Measurements from ENCODE around the gene SPATA31E1.

GRCh38 chr9:87876708-87877107 lies 6.0 kb upstream of the SPATA31E1 start:
- TF ChIP-seq POLR2AphosphoS5 (IDR thresholded peaks at IDR 0.05; ENCODE audit: low read depth, low read length): no peak
- no peak for TF ChIP-seq TAF1 (IDR thresholded peaks at IDR 0.05; ENCODE audit: borderline replicate concordance, insufficient read depth, low read length)
- TF ChIP-seq SIN3A (IDR thresholded peaks at IDR 0.05; ENCODE audit: borderline replicate concordance, insufficient read depth, low read length): no peak

Data from PFSK-1 (cell line).